AG08395 (cell line): Measurements from ENCODE around the gene PXMP2.

Experiments
- DNase-seq: peaks from one replicate; pipeline ENCODE4 v3.0.0; 2012; ENCODE audit warnings: mixed read lengths, low spot score

The PXMP2 gene

DNA sequence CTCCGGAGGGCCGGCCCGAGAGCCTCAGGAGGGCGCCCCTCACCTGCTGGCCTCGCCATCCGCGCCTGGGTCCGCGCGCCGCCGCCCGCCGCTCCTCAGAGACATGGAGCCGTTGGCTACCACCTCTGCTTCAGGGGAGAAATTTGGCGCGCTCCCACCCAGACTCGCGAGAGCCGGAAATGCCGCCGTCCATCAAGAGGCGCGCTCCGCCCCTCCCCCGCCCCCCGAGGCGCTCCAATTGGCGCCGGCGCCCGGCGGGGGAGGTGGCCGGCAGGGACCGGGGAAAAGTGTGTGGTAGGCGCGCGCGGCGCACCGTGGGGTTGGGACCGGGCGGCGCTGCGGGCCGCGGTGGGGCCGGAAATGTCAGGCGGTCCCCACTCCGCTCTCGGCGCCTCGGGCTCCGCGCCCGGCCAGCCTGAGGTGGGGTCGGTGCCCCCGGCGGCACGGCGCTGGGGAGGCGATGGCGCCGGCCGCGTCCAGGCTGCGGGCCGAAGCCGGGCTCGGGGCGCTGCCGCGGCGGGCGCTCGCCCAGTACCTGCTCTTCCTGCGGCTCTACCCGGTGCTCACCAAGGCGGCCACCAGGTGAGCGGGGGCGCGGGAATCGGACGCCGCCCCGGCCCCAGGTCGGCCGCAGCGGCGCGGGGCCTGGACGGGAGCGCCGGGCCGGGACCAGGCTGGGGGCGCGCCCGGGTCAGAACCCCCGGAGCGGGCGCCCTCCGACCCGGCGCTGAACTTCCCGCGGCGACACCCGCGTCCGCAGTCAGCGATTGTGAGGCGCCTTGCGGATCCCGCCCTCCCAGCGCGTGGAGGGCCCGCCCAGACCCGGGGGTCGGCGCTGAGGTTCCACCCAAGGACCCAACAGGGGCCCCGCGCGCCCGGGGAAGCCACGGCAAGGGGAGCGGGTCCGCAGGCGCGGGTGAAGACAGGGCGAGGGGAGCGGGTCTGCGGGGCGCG is at the start of gene PXMP2, which contains the start of gene POLE:
PXMP2 (plus strand) TSS at position 377 of the 954 bp plus-strand sequence; CDS start at position 461, 84 bp downstream.
POLE (minus strand) TSS at position 132 of the 954 bp plus-strand sequence; CDS start at position 105, 27 bp downstream.
- peak; percentile 98 for DNase-seq

DNA sequence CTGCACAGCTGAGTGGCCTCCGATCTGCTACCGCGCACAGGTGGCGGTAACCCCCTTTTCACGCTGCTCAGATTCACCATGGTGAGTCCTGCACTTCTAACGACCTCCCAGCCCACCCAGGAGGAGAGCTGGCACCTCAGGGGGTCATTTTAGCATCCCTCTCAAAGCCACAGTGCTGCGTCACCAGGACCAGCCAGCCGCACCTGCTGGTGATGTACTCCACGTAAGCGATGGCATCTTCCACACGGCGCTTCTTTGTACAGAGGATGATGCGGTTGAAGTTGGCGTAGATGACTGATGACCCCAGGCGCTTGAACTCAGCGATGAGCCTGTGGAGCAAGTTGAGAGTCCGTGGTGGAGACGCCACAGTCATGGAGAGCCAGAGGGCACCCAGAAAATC is 49.6 kb upstream of the PXMP2 start:
- no peak for DNase-seq

DNA sequence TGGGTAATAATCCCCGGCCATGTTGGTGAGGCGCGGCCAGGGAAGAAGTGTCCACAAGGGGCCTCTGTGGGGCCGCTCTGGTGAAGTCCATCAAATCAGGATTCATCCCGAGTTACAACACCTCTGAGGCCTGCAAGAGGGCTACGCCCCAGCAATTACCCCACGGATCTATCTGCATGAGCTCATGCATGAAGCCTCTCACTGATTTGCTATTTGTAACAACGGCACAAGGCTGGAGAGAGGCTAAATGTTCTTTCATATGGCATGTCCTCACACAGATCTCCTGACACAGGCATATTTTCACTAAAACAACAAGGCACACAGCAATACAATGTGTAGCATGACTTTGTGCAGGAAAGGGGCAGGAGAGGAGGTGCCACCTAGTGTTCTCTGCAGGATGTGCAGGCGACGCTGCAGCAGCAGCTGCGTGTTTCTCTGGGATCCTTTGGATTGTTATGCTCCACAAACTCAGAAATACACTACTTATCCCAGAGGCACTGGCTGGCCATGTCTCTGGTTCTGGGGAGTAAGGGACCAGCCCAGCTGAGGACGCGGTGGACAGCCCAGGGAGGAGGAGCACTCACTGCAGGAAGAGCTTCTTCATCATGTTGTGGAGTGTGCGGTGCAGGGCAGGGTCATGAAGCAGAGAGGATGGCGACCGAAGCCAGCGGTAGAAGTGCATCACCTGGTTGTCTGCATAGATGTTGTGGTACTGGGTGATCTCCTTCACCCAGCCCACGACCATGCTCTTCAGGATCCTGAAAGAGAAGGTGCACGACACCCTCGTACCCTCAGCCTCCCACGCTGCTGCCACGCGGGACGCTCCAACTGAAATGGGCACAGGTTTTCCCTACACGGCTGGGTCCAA is 48.6 kb upstream of the PXMP2 start:
- DNase-seq: peak; percentile 78

DNA sequence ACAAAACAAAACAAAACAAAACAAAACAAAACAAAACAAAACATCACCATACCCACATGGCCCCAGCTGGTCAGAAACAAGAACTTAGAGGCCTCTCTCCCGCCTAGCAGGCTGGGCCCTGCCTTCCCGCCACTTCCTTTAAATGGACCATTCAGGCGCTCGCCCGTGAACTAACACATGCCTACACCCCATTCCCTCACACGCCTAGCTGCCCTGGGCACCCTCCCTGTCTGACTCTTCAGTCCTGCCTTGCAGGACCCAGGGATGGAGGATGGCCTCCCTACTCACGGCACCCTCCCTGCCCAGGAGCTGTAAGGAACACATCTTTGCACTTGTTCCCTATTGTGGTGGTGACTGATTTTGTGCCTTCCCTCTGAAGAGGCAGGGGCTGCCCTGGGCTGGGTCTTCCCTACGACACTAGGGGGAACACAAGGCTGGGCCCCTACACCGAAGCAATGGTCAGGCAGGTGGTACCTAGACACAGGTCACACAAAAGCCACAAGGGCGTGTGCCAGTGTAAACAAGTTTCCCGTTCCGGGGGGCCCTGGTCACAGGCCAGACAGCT is 47.3 kb upstream of the PXMP2 start:
- DNase-seq: no peak

DNA sequence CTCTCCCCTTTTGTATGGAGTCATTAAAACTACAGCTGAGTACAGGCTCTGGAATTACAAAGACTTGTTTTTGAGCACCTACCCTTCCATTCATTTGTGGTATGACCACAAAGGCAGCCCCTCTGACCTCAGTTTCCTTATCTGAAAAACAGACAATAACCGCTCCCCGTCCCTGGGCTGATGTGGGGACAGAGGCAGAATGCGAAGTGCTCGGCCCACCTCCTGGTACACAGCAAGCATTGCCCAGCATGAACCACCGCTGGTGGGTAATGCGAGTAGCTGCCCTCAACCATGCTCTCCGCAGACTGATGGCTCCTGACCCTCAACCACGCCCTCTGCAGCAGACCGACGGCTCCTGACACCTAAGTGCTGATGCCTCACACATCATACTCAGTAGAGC is 46.5 kb upstream of the PXMP2 start:
- no peak for DNase-seq

DNA sequence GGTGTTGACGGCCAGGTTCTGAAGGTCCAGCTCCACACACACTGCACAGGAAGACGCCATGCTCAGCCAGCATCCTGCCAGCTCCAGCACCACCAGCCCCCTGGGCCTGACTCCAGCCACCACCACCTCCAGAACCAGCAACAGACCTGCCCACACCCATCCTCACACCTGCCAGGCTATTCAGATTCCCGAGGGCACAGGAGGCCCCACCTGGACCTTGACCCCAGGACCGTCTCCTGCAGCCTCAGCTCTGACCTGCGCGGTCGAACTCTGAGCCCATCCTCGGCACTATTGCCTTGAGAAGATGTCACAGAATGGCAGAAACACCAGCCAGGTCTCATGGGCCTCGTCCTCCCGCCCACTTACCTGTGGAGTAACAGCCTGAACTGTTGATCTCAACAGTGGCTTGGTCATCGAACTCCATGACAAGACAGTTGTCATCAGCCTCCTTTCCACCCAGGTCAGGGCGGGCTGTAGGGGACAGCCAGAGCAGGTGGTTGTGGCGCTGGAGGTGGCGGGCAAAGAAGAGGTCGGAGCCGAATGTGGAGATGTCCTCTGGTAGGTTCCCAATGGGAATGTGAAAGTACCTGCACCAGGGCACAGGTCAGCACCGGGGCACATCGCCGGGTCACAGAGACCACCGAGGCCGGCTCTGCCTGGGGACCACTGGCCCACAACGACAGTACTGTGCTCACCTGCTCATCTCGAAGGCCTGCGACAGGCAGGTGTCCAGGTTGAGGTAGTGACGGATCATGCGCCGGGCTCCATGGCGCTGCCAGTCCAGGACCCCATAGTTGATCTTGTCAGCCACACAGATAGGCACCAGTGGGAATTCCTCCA is 45.4 kb upstream of the PXMP2 start:
- DNase-seq: no peak

DNA sequence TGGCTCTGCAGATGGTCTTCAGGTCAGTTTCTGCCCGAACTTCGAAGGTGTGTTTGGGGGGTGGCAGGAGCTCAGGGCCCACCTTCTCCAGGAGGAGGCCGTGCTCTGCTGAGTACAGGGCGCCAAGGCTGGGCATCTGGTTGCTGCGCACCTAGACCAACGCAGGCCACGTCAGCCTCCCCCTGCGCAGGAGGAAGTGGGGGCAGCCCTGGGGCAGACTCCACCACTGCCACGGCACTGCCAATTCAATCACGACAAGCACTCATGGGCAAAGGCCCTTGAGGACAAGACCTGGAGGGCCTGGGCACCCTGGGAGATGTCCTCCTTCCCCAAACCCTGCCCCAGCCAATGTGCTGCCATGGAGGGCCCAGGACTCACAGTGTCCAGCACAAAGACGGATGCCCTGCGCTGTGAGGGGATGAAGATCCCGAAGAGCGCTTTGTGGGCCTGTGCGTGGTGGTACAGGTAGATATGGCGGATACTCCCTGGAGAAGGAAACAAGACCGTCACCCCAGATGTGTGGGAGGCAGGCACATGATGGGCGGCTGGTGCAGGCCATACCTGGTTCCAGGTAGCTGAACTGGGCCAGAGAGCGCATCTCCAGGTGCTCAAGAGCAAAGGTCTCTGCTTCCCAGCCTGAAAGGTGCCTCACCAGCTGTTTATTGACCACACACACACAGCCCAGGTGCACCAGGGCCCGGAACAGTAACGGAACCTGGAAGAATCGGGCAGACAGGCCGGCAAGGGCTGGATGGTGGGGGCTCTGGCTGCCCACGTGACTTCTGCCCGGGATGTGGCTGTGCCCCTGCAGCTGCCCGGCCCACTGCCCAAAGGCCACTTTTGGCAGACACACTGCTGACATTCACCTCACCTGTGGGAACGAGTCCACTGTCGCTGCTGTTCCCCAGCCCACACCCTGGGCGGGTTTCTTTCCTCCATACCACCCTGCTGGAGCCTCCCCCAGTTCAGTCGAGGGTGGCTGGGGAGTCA is 44.2 kb upstream of the PXMP2 start:
- DNase-seq: no peak

DNA sequence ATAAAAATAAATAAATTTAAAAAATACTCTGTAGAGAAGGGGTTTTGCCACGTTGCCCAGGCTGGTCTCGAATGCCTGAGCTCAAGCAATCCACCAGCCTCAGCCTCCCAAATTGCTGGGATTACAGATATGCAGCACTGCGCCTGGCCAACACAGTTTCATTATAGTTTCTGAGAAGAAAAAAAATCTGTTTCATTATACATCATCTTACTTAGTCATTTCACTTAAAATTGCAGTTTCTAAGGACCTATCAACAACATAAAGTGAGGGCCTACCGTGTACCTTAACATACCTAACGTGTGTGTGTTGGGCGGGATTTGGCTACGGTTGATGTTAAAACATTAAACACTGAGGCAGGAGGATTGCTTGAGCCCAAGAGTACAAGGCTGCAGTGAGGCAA is 40.5 kb upstream of the PXMP2 start:
- no peak for DNase-seq

DNA sequence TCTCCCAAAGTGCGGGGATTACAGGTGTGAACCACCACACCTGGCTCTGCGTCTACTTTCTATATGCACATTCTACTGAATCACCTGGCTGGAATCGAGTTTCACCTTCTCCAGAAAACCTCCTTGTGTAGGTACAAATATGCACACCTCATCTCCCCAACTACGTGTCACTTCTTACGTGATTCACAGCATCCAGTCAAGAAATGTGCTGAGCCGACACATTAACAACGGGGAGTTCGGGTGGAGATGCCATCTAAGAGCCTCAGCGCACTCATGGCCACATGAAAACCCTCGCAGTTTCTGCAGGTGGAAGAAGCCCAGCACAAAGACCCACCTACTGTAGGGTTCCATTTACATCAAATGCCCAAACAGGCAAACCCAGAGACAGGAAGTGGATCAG is 39.5 kb upstream of the PXMP2 start:
- no peak for DNase-seq

DNA sequence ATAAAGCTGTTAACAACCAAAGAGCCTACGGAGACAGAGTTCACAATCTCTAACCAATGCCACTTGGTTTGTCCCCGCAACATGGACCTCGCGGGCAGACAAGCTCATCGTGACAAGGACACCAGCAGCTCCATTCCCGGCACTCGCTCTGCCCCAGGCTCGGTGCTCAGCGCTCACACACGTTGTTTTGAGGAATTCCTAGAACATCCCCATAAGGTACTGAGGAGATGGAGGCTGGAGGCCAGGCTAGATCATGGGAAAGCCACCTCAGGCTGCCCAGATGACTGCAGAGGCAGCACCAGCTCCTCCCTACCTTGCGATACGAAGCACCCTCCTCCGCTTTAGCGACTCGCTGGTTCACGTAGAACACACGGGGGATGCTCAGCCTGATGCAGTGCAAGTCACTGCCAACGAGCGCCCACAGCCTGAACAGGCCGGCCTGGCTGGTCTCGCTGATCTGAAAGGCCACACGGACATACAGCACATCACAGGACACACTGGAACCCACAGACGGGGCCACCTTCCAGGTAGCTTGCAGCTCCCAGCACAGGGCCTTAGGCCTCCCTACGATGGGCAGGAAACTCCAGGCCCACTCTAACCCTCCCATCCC is 38.7 kb upstream of the PXMP2 start:
- DNase-seq: no peak

DNA sequence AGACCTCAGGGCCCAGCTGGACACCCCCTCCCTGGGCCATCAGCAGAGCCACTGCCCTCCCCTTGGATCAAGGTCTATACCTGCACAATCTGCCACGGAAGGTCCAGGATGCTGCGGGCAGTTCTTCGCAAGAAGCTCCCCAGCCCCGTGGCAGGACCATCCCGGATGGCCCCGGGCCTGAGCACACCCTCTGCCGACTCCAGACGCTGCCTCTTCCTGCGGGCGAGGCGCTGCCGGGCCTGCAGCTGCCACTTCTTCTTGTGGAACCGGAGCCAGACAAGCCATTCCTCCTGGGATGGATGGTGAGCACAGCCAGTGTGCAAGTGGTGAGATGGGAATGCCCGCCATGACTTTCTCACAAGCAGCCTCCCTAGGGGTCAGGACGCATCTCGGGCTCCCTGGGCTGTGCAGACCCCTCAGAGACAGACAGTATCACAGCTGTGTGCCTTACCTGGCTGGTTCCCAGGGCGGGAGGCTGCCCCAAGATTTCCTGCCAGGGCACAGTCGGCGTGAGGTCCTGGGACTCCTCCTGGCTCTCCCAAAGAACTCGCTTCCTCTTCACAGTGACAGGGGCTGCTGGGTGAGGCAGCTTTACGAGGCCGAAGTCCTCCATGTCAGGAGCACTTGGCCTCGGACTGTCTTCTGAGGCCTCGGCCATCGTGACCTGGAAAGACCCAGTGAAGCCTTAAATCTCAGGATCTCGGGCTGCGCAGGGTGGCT is 38.0 kb upstream of the PXMP2 start:
- DNase-seq: no peak

DNA sequence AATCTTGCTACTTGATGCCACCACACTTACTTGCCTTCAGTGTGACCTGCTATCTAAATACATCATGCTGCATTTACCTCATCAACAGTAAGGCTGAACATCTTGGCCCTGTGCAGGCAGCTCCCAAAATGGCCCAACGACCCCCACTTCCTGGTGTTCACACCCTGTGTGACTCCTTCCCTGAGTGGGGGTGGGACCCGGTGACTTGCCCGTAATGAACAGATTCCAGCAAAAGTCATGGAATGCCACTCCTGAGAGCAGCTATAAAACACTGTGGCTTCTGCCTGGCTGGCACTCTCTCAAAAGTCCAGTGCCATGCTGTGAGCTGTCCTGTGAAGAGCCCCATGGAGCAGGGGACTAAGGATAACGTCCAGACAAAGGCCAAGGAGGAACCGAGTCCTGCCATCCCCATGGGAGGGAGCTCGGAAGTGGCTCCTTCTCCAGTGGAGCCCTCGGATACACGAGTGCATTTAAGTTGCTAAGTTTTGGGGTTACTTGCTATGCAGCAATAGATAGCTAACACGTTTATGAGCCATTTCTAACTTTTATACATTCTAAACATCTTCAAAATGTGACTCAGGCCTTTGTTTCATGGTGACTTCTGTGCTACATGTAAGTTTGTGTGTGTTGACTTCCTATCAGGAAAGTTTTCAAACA is 35.8 kb upstream of the PXMP2 start:
- DNase-seq: no peak

DNA sequence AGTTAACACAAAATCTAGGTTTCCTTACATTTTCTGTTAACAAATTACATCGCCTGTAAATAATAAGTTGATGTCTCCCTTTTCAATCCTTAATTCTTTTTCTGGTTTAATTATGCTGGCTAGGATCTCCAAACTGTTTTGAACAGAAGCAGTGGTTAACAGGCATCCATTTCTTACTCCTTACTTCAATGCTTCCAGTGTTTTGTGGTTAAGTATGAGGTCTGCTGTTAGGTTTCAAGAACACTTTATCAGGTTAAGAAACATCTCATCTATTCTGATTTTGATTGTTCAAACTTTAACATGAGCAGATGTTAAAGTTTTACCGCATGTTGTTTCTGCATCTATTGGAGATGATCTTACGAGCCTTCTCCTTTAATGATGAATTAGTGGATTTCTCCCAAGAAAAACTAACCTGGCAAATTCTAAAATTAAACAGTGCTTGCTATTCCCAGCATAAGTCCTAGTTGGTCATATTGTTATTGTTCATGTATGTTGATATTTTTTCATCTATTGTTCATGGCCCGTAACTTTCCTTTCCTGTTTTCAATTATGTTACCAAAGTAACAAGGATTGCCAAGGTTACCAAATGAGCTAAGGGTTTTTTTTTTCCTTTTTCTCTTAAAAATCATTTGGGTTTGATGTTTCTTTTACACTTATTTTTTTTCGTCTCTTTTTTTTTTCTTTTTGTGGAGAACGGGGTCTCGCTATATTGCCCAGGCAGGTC is 33.7 kb upstream of the PXMP2 start:
- no peak for DNase-seq

DNA sequence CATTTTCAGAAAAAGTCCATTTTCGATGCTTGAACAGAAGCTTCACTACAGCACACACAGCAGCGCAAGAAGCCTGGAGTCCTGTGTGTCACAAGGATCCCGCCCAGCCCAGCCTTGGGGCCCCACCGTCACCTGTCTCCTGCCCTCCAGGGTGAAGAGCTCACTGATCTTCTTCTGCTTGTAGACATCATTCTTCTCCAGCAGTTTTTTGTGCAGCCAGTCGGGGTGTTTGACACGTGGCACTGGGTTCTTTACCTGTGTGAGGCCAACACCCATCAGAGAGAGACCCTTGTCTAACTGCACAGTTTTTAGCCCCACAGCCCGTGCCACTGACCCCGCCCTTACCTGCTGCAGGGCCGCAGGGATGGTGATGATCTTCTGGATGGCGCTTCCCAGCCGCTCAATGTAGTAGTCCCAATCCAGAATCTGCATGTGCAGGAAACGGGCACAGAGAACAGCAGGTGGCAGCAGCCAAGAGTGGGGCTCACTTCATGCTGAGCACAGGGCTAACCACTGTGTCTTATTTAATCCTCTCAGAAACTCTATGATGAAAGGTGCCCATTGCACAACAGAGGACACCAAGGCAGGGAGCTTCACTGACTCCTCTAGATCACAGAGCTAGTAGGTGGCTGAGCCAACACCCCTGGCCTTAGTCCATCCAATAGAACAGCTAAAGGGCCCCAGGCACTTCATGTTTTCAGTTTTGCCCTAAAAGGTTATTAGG is 30.2 kb upstream of the PXMP2 start:
- DNase-seq: no peak

DNA sequence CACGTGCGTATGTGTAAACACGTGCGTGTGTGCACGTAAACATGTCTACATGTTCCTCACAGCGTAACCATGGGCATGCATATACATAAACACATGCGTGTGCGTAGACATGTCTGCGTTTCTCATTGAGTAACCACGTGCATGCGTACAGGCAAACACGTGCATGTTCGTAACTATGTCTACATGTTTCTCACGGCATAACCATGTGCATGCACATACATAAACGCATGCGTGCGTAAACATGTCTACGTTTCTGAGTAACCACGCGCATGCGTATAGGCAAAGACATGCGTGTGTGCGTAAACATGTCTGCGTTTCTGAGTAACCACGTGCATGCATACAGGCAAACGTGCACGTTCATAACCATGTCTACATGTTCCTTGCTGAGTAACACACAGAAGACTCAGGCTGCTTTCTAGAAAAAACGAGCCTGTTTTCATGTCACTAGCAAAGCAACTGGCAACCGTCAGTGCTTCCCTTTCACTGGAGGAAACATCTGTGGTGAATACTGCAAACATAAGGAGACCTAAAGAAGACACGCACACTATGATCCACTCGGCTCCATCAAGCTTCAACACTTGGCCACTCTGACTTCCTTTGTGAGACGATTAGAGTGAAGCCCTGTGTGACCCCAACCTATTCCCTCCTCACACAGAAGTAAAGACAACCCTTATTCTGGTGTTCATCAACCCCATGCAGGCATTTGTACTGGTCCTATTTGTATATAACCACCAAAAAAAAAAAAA is 29.1 kb upstream of the PXMP2 start:
- no peak for DNase-seq

DNA sequence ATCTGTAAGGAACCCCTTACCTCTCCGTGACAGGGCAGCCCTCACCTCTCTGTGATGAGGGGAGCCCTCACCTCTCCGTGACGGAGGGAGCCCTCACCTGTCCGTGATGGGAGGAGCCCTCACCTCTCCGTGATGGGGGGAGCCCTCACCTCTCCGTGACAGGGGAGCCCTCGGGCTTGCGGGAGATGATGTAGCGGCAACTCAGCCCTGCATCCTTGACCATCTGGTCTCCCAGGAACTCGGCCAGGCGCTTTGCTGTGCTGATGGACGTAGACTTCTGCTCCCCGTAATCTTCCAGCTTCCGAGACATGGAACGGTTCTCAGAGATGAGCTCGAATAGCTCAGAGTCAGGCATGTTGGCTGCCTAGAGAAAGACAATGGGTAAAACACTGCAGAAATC is 28.2 kb upstream of the PXMP2 start:
- no peak for DNase-seq

DNA sequence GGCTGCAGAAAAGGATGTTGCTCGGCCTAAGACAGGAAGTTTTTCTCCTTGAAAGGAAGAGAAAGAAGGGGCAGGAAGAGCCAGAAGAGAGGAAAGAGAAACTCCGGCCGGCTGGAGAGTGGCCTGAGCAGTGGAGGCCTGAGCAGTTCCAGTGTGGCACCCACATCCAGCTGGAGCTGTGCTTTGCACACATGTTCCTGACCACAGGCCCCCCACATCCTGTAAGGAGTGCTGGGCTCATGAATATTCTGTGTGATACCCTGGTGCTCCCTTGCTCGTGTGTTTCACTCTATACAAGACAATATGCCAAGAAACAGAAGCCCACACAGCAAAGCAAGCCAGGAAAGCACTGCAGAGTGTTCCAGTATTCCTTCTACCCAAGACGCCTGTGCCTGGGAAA is 27.3 kb upstream of the PXMP2 start:
- no peak for DNase-seq
